OCI-LY7 (cell line): ENCODE measurements around the gene SASH1. TPM values are rescaled to one million over a fixed set of nuclear protein-coding genes. Genes with fewer than 3 reads are reported as not detected.

Experiments
- BruUV-seq: library from RNA; stranded (reverse); fragments of 400-500 nt; replicated peaks from 2 replicates; lab custom pipeline; 2021; lab: Mats Ljungman, UMichigan
- CTCF ChIA-PET: fragments of 300-600 bp; sonication (Branson Sonifier 250); formaldehyde crosslinking; loops from one replicate; lab custom pipeline; 2022; ENCODE audit warnings: antibody characterized with exemption; ENCODE audit not compliant: unreplicated experiment; lab: Charles Lee
- POLR2A ChIA-PET: fragments of 300-600 bp; sonication (Branson Sonifier 250); formaldehyde crosslinking; loops from one replicate; lab custom pipeline; 2022; ENCODE audit warnings: antibody characterized with exemption; lab: Charles Lee
- DNase-seq: peaks from one replicate; pipeline ENCODE4 v3.0.0-alpha.2; 2015; ENCODE audit warnings: low spot score
- H2AFZ ChIP-seq: fragments of 200-600 bp; sonication (generic), shearing (Covaris generic); 2 replicates; pipeline ENCODE4 v1.6.1; 2014; ENCODE audit warnings: mild to moderate bottlenecking, antibody characterized with exemption, low read length, moderate library complexity
- H3K27ac ChIP-seq: fragments of 200-600 bp; sonication (generic); 2 replicates; pipeline ENCODE4 v1.5.1; 2014; ENCODE audit warnings: mixed run types, low read depth, mild to moderate bottlenecking, moderate library complexity, low read length, inconsistent platforms; ENCODE audit not compliant: poor library complexity, severe bottlenecking
- H3K36me3 ChIP-seq: fragments of 200-600 bp; sonication (generic); 2 replicates; pipeline ENCODE4 v1.6.1; 2014; ENCODE audit warnings: mild to moderate bottlenecking, antibody characterized with exemption, low read length, moderate library complexity, mixed read lengths; ENCODE audit not compliant: insufficient read depth
- H3K4me1 ChIP-seq: fragments of 200-600 bp; sonication (generic); 2 replicates; pipeline ENCODE4 v1.5.1; 2014; ENCODE audit warnings: mild to moderate bottlenecking, low read length; ENCODE audit not compliant: insufficient read depth, poor library complexity, severe bottlenecking
- H3K4me2 ChIP-seq: fragments of 200-600 bp; sonication (generic); 2 replicates; pipeline ENCODE4 v1.6.1; 2014; ENCODE audit warnings: mild to moderate bottlenecking, low read length
- H3K4me3 ChIP-seq: fragments of 200-600 bp; sonication (generic); 2 replicates; pipeline ENCODE4 v1.5.1; 2014; ENCODE audit warnings: mild to moderate bottlenecking, low read depth, low read length; ENCODE audit not compliant: poor library complexity, severe bottlenecking
- H3K79me2 ChIP-seq: fragments of 200-600 bp; sonication (generic); 2 replicates; pipeline ENCODE4 v1.6.1; 2016; ENCODE audit warnings: low read depth, mild to moderate bottlenecking, low read length, moderate library complexity, mixed read lengths; ENCODE audit not compliant: insufficient read depth
- H3K9me2 ChIP-seq: fragments of 200-600 bp; sonication (generic); 2 replicates; pipeline ENCODE4 v1.6.1; 2016; ENCODE audit warnings: mild to moderate bottlenecking, low read length, mixed read lengths; ENCODE audit not compliant: insufficient read depth
- H3K9me3 ChIP-seq: fragments of 200-600 bp; sonication (generic); 2 replicates; pipeline ENCODE4 v1.6.1; 2014; ENCODE audit warnings: mild to moderate bottlenecking, mixed run types, low read length, mixed read lengths
- H4K20me1 ChIP-seq: fragments of 200-600 bp; sonication (generic); 2 replicates; pipeline ENCODE4 v1.6.1; 2014; ENCODE audit warnings: mild to moderate bottlenecking, antibody characterized with exemption, low read length, moderate library complexity, mixed read lengths; ENCODE audit not compliant: insufficient read depth
- EZH2phosphoT487 ChIP-seq: fragments of 200-600 bp; sonication (generic); IDR thresholded peaks from 2 replicates; pipeline ENCODE4 v1.6.1; 2018; ENCODE audit warnings: low read depth, borderline replicate concordance, mild to moderate bottlenecking, mixed run types, antibody characterized with exemption, low read length, moderate library complexity, mixed read lengths
- intact Hi-C: fragments of 100-400 bp; cut with micrococcal nuclease; formaldehyde crosslinking; loops from one replicate; pipeline ENCODE4 v1.10.0; 2022; ENCODE audit not compliant: unreplicated experiment
- total RNA-seq, 2 experiments: library from RNA; depleted of rRNA in 1 of 2; stranded (reverse); fragments of >200 nt in 1 of 2; shearing (Covaris generic) in 1 of 2; gene quantifications; 2 replicates each; pipeline ENCODE4 v1.2.3, GENCODE V29; 2014 to 2022
- TF ChIP-seq, protein P1 (sequence below): fragments of 200-600 bp; sonication (generic); conservative IDR thresholded peaks from 2 replicates; pipeline ENCODE4 v1.5.1; 2014; ENCODE audit warnings: mild to moderate bottlenecking, antibody characterized with exemption, low read length, moderate library complexity, mixed read lengths

The SASH1 gene
- total RNA-seq, 2 experiments from 2014 or later = not detected

DNA sequence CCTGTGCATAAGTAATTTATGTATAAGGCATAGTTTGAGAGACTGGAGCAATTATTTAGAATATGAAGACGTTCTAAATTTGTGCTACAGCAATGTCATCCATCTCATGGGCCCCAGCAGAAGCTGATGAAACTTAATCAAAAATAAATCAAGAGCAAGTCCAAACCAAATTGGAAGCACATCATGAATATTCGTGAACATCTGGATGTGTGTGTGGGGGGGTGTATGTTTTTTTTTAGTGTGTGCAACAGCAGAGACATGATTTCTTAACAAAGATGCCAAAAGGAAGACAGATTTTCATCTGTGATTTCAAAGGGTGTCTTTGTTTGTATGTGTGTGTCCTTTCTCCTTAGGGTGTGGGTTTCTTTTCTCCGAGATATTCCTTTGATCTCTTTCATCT is 58.9 kb downstream of the SASH1 start:
- H3K27ac ChIP-seq = no peak overlapping the region
- TF ChIP-seq, protein P1, sequence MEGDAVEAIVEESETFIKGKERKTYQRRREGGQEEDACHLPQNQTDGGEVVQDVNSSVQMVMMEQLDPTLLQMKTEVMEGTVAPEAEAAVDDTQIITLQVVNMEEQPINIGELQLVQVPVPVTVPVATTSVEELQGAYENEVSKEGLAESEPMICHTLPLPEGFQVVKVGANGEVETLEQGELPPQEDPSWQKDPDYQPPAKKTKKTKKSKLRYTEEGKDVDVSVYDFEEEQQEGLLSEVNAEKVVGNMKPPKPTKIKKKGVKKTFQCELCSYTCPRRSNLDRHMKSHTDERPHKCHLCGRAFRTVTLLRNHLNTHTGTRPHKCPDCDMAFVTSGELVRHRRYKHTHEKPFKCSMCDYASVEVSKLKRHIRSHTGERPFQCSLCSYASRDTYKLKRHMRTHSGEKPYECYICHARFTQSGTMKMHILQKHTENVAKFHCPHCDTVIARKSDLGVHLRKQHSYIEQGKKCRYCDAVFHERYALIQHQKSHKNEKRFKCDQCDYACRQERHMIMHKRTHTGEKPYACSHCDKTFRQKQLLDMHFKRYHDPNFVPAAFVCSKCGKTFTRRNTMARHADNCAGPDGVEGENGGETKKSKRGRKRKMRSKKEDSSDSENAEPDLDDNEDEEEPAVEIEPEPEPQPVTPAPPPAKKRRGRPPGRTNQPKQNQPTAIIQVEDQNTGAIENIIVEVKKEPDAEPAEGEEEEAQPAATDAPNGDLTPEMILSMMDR = no peak
- no peak for TF ChIP-seq EZH2phosphoT487
- POLR2A ChIA-PET = interaction anchor here (1.0 kb wide), 1 partner anchor 15 kb away, joined by 8 read pairs; no protein-coding TSS in a partner anchor
- intact Hi-C loops = no loop called here
- CTCF ChIA-PET = no interaction called here
- no peaks in the 10 kb centered on the region for H3K79me2 ChIP-seq
- H2AFZ ChIP-seq = no peak overlapping the region
- no peaks in the 10 kb centered on the region for H3K36me3 ChIP-seq
- no peak overlapping the region for H3K4me3 ChIP-seq
- H3K4me2 ChIP-seq = no peak overlapping the region
- no peaks in the 10 kb centered on the region for H3K9me2 ChIP-seq
- H3K4me1 ChIP-seq = no peaks in the 10 kb centered on the region
- no peaks in the 10 kb centered on the region for H3K9me3 ChIP-seq
- no peaks in the 10 kb centered on the region for H4K20me1 ChIP-seq
- no peak for DNase-seq
- BruUV-seq = no TSS peak

DNA sequence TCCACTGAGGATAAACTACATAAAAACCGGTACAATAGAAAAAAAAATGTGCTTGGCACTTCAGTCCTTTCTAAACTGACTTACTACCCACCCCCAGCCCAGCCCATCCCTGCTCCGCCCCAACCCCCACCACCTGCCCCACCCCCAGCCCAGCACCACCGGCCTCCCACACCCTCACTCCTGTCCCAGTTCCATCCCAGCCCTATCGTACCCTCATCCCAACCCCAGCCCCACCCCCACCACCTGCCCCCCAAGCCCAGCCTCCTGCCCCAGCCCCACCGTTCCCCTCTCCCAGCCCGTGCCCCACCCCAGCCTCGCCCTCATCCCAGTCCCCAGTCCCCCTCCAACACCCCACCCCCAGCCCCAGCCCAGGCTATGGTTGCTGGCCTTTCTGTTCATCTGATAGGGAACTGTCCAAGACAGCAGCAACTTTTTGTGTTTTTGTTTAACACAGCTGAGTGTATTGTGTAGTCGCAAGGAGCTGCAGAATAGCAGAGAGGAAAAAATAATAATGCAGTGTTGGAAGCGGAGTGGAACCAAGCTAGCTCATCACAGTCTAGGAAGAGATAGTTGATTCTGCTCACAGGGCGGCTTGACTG is 61.9 kb downstream of the SASH1 start:
- Histone ChIP-seq H3K4me3 (no peak overlapping the region), H3K9me2 (no peaks in the 10 kb centered on the region), H3K79me2 (no peaks in the 10 kb centered on the region), H3K27ac (no peak overlapping the region), H3K4me1 (no peaks in the 10 kb centered on the region), H3K4me2 (no peak overlapping the region), H3K36me3 (no peaks in the 10 kb centered on the region), H3K9me3 (no peaks in the 10 kb centered on the region), H2AFZ (no peak overlapping the region), H4K20me1 (no peaks in the 10 kb centered on the region)
- BruUV-seq = no TSS peak
- TF ChIP-seq, protein P1 = no peak
- TF ChIP-seq EZH2phosphoT487 = no peak
- no peak for DNase-seq
- intact Hi-C loops = no loop called here
- CTCF ChIA-PET = no interaction called here
- POLR2A ChIA-PET = no interaction called here

DNA sequence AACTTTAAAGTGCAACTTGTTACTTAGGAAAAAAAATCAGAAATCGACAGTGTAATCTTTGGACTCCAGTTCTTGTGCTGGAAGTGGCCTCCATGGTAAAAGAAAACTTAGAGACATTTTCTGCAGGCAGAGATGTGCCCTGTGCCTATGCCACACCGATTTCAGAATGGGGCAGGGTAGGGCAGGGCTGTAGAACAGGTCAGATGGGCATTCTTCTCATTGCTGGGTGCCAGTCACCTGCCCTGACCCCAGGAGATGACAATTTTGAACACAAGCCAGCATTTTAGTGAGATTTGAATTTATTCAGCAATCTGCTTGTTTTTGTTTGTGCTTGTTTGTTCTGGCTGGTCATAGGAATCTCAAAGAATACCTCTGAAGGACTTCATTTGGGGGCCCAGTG is 63.3 kb downstream of the SASH1 start:
- Histone ChIP-seq H3K36me3 (no peaks in the 10 kb centered on the region), H3K27ac (no peak overlapping the region), H3K4me3 (no peak overlapping the region), H3K9me3 (no peaks in the 10 kb centered on the region), H2AFZ (no peak overlapping the region), H3K4me2 (no peak overlapping the region), H3K4me1 (no peaks in the 10 kb centered on the region), H4K20me1 (no peaks in the 10 kb centered on the region), H3K9me2 (no peaks in the 10 kb centered on the region), H3K79me2 (no peaks in the 10 kb centered on the region)
- BruUV-seq = no TSS peak
- TF ChIP-seq EZH2phosphoT487 = no peak
- TF ChIP-seq, protein P1 = no peak
- ChIA-PET CTCF (no interaction called here), POLR2A (no interaction called here)
- no peak for DNase-seq
- intact Hi-C loops = no loop called here
